ENCODE data around the gene AMPH. TPM values are rescaled to one million over a fixed set of nuclear protein-coding genes. Genes with fewer than 3 reads are reported as not detected.
A peak's percentile ranks its signal among the peaks of the same experiment; 100 is the strongest.

AMPH gene
- total RNA-seq, 2 donors from 2014 or later = not detected

GRCh38 chr7:38546763-38547162, 84.4 kb downstream of the AMPH start:
- H3K36me3 Mint-ChIP-seq (ENCODE audit: low read depth) = peaks cover 2% of the 10 kb centered on the region
- H3K27ac Mint-ChIP-seq = no peak overlapping the region
- peaks cover 30% of the 10 kb centered on the region for H3K27me3 Mint-ChIP-seq
- H3K4me3 Mint-ChIP-seq = peak overlapping the region; percentile 19
- no peak for DNase-seq
- no peaks in the 10 kb centered on the region for H3K9me3 ChIP-seq (ENCODE audit: control insufficient read depth, low read length, poor library complexity, severe bottlenecking)
- no peak for ATAC-seq
- H3K4me1 Mint-ChIP-seq = peaks cover 3% of the 10 kb centered on the region

DNA sequence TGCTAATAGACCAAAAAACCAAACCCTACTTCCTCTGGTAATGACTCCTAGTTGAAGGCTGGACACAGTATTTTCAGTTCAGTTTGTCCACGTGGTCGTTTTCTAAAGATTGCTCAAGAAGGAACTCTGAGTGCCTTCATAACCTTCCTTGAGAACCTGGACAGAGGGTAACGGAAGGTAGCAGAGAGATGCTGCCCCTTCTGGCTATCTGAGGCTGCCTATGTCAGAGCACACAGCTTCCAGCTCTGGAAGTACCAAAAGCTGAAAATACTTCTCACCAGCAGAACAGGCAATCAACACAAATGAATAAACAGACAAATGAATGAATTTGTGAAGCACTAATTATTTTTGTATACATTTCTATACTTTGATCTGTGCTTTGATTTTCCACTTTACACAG, 85.2 kb downstream of the AMPH start:
- Mint-ChIP-seq H3K4me3 (no peak overlapping the region), H3K27me3 (peaks cover 30% of the 10 kb centered on the region), H3K36me3 (ENCODE audit: low read depth) (no peaks in the 10 kb centered on the region), H3K27ac (no peak overlapping the region), H3K4me1 (no peaks in the 10 kb centered on the region)
- ATAC-seq = no peak
- no peak for DNase-seq
- no peaks in the 10 kb centered on the region for H3K9me3 ChIP-seq (ENCODE audit: control insufficient read depth, low read length, poor library complexity, severe bottlenecking)

DNA sequence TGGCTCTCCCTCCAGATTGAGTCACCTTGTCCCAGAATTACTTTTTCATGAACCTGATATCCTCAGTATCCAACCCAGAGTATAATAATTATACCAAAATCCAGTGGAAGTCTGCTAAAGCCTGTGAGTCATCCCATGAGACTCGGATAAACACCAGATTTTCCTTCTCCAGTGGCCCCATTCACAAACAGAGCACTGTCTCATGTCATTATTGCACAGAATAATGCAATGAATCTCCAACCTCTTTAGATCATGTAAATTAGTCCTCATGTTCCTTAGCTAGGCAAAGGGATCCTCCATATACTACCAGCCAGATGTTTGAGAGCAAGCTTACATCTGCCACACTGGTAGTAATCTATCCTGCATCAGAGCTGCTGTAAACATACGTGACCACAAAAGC, 89.0 kb downstream of the AMPH start:
- ATAC-seq (no peak), DNase-seq (no peak)
- H3K9me3 ChIP-seq (ENCODE audit: control insufficient read depth, low read length, poor library complexity, severe bottlenecking) = no peaks in the 10 kb centered on the region
- Mint-ChIP-seq H3K4me3 (no peak overlapping the region), H3K36me3 (ENCODE audit: low read depth) (no peaks in the 10 kb centered on the region), H3K27me3 (peaks cover 48% of the 10 kb centered on the region), H3K27ac (no peak overlapping the region), H3K4me1 (peaks cover 5% of the 10 kb centered on the region)

DNA sequence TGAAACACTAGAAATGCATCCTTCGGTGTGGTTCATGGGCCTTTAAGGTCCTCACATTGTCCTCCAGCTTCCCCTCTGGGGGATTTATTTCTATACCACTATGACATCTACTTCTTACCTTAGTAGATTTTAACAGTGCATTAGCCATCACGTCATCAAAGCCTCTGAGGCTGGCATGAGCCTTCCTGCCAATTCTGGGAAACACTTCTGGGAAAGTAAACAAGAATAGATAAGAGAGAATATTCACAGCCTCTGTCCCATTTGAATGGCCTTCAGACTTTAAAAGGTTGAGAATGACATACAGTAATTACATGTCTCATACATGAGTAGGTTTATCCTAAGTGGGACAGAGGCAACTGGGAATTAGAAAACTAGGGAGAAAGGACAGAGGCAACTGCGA, 89.7 kb downstream of the AMPH start:
- H3K4me3 Mint-ChIP-seq = no peak overlapping the region
- peaks cover 5% of the 10 kb centered on the region for H3K4me1 Mint-ChIP-seq
- H3K27ac Mint-ChIP-seq = no peak overlapping the region
- H3K27me3 Mint-ChIP-seq = peaks cover 42% of the 10 kb centered on the region
- ATAC-seq (no peak), DNase-seq (no peak)
- H3K36me3 Mint-ChIP-seq (ENCODE audit: low read depth) = no peaks in the 10 kb centered on the region
- H3K9me3 ChIP-seq (ENCODE audit: control insufficient read depth, low read length, poor library complexity, severe bottlenecking) = no peaks in the 10 kb centered on the region

DNA sequence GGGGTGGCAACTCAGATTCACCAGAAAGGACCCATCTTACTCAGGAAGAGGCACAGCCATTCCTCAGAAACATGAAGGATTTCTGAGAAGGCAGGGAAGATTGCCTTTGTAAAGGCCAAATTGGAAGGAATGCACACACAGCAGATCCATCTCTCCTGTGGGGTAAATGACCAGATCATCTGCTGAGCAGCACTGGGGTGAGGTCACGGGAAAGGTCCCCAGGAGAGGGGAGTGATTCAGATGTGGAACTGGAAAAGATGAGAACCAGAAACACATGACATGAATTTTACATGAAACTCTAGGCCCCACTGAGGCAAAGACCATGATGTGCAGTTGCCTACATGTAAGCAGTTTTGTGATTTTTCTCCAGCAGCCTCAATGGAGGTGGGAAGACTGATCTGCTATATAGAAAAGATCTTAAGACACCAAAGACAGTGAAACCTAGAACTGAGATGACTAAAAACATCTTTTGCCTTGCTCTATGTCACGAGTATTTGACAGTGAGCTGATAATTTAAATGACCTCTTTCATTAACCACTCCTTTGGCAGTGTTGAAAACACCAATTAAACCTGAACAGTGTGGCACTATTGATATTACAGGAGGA, 91.6 kb downstream of the AMPH start:
- ATAC-seq (no peak), DNase-seq (no peak)
- Mint-ChIP-seq H3K4me3 (no peak overlapping the region), H3K4me1 (peaks cover 5% of the 10 kb centered on the region), H3K27me3 (peaks cover 48% of the 10 kb centered on the region), H3K36me3 (ENCODE audit: low read depth) (no peaks in the 10 kb centered on the region), H3K27ac (no peak overlapping the region)
- H3K9me3 ChIP-seq (ENCODE audit: control insufficient read depth, low read length, poor library complexity, severe bottlenecking) = peaks cover 3% of the 10 kb centered on the region

- Mint-ChIP-seq H3K27ac (no peak overlapping the region), H3K4me1 (peaks cover 6% of the 10 kb centered on the region), H3K36me3 (ENCODE audit: low read depth) (no peaks in the 10 kb centered on the region), H3K4me3 (no peak overlapping the region), H3K27me3 (peaks cover 53% of the 10 kb centered on the region)
- peaks cover 3% of the 10 kb centered on the region for H3K9me3 ChIP-seq (ENCODE audit: control insufficient read depth, low read length, poor library complexity, severe bottlenecking)
- ATAC-seq (no peak), DNase-seq (no peak)
Observed at GRCh38 chr7:38535073-38535472, 96.1 kb downstream of the AMPH start.

DNA sequence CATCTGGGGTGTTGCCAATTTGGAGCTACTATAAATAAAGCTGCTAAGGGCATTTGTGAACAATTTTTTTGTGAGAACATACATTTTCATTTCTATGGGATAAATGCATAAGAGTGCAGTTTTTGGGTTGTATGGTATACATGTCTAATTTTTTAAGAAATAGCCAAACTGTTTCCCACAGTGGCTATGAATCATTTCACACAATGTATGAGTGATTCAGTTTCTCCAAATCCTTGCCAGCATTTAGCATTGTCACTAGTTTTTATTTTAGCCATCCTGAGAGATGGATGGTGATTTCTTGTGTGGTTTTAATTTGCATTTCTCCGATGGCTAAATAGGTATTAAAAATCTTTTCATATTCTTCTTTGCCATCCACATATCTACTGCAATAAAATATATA, 105.3 kb downstream of the AMPH start:
- Mint-ChIP-seq H3K27me3 (peaks cover 17% of the 10 kb centered on the region), H3K36me3 (ENCODE audit: low read depth) (no peaks in the 10 kb centered on the region), H3K4me3 (no peak overlapping the region), H3K27ac (no peak overlapping the region), H3K4me1 (peaks cover under 1% of the 10 kb centered on the region)
- H3K9me3 ChIP-seq (ENCODE audit: control insufficient read depth, low read length, poor library complexity, severe bottlenecking) = no peaks in the 10 kb centered on the region
- no peak for DNase-seq
- no peak for ATAC-seq

DNA sequence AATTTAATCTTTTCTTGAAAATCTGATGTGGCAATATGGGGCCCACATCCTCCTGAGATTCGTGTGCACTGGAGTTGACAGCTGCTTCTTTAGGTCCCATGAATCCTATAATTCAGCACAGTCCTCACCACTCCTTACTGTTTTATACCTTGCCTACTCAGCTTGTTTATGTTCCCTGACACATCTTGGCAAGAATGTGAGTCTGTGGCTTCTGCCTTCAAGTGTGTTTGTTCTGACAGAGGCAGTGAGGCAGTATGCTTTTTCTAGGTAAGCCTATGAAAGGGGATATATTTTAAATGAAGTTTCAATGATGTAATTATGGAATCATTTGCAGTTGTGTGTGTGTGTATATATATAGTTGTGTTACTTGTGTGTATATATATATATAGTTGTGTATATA, 106.4 kb downstream of the AMPH start:
- DNase-seq (no peak), ATAC-seq (no peak)
- Mint-ChIP-seq H3K27ac (no peak overlapping the region), H3K4me3 (no peak overlapping the region), H3K36me3 (ENCODE audit: low read depth) (no peaks in the 10 kb centered on the region), H3K4me1 (no peaks in the 10 kb centered on the region), H3K27me3 (peaks cover 15% of the 10 kb centered on the region)
- no peaks in the 10 kb centered on the region for H3K9me3 ChIP-seq (ENCODE audit: control insufficient read depth, low read length, poor library complexity, severe bottlenecking)

GRCh38 chr7:38520741-38521140, 110.4 kb downstream of the AMPH start:
- Mint-ChIP-seq H3K4me1 (no peaks in the 10 kb centered on the region), H3K27me3 (no peaks in the 10 kb centered on the region), H3K36me3 (ENCODE audit: low read depth) (no peaks in the 10 kb centered on the region), H3K4me3 (no peak overlapping the region), H3K27ac (no peak overlapping the region)
- DNase-seq (no peak), ATAC-seq (no peak)
- no peaks in the 10 kb centered on the region for H3K9me3 ChIP-seq (ENCODE audit: control insufficient read depth, low read length, poor library complexity, severe bottlenecking)

DNA sequence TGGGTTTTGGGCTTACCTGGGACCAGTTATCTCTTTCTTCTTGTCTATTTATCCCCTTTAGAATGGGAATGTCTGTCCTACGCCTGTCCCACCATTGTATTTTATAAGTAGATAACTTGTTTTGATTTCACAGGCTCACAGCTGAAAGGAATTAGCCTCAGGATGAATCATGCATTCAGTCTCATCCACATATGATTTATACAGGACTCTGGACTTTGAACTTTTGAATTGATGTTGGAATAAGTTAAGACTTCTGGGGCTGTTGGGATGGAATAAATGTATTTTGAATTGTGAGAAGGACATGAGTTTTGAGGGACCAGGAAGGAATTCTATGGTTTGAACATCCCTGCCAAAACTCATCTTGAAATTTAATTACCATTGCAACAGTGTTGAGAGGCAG, 112.6 kb downstream of the AMPH start:
- no peak for ATAC-seq
- Mint-ChIP-seq H3K36me3 (ENCODE audit: low read depth) (no peaks in the 10 kb centered on the region), H3K27me3 (no peaks in the 10 kb centered on the region), H3K4me3 (no peak overlapping the region), H3K4me1 (no peaks in the 10 kb centered on the region), H3K27ac (no peak overlapping the region)
- no peaks in the 10 kb centered on the region for H3K9me3 ChIP-seq (ENCODE audit: control insufficient read depth, low read length, poor library complexity, severe bottlenecking)
- DNase-seq = no peak

DNA sequence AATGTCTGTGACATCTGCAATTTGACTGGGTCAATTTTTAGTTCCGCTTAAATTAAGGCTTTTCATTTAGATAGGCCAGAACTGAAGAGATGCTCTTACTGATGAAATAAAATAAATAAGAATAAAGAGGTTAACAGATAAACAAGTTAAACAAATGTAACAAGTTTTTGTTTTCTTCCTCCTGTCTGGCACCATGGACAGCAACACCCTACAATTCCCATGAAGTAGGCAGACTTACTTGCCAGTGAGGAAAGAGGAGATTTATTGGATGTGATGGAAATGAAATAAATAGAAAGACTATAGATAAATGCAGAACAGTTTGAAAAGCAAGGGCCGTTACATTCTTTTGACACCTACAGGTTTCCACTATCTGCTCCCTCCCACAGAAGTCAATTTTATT, 118.5 kb downstream of the AMPH start:
- no peaks in the 10 kb centered on the region for H3K36me3 Mint-ChIP-seq (ENCODE audit: low read depth)
- no peak overlapping the region for H3K27ac Mint-ChIP-seq
- DNase-seq (no peak), ATAC-seq (no peak)
- H3K4me3 Mint-ChIP-seq = no peak overlapping the region
- no peaks in the 10 kb centered on the region for H3K9me3 ChIP-seq (ENCODE audit: control insufficient read depth, low read length, poor library complexity, severe bottlenecking)
- no peaks in the 10 kb centered on the region for H3K4me1 Mint-ChIP-seq
- H3K27me3 Mint-ChIP-seq = no peaks in the 10 kb centered on the region

DNA sequence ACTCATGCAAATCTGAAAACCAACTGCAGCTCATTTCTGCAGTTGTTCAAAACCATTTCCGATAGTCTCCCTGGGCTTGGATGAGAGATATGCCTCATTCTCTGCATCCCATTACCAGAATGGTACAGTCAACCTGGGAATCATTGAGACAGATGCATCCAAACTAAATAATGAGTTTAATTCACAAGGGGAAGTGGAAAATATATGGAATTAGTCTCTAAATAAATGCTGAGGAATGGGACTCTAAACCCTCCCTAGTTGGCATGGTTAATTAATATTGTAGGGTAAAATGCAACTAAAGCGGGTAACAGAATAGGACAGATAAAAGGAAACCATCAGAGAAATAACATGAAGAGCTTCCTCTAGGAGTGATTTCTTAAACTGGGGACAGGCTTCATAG, 118.9 kb downstream of the AMPH start:
- ATAC-seq (no peak), DNase-seq (no peak)
- Mint-ChIP-seq H3K27me3 (no peaks in the 10 kb centered on the region), H3K4me1 (no peaks in the 10 kb centered on the region), H3K27ac (no peak overlapping the region), H3K4me3 (no peak overlapping the region), H3K36me3 (ENCODE audit: low read depth) (no peaks in the 10 kb centered on the region)
- H3K9me3 ChIP-seq (ENCODE audit: control insufficient read depth, low read length, poor library complexity, severe bottlenecking) = no peaks in the 10 kb centered on the region

- Mint-ChIP-seq H3K27ac (no peak overlapping the region), H3K27me3 (peaks cover 11% of the 10 kb centered on the region), H3K4me1 (no peaks in the 10 kb centered on the region), H3K4me3 (no peak overlapping the region), H3K36me3 (ENCODE audit: low read depth) (peaks cover 2% of the 10 kb centered on the region)
- DNase-seq (no peak), ATAC-seq (no peak)
- no peaks in the 10 kb centered on the region for H3K9me3 ChIP-seq (ENCODE audit: control insufficient read depth, low read length, poor library complexity, severe bottlenecking)
Observed at GRCh38 chr7:38507384-38507783, 123.8 kb downstream of the AMPH start.

DNA sequence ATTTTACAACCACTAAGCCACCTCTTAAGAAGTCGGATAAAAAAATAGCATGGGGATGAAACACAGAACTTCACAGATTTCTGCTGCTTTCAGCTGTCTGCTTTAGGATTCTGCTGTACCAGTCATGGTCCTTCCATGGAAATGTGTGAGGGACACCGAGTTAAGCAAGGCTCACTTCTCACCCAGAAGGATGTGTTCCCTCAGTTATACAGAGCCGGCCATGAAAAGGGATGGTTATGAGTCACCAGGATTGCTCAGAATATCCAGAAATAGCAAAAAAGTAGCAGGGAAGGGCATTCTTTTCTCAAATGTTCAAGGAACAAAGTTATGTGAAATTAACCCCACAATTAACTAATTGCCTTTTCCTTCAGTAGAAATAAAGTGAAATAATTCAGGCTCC, 124.4 kb downstream of the AMPH start:
- H3K9me3 ChIP-seq (ENCODE audit: control insufficient read depth, low read length, poor library complexity, severe bottlenecking) = no peaks in the 10 kb centered on the region
- Mint-ChIP-seq H3K27me3 (peaks cover 16% of the 10 kb centered on the region), H3K36me3 (ENCODE audit: low read depth) (peaks cover 2% of the 10 kb centered on the region), H3K4me3 (no peak overlapping the region), H3K4me1 (no peaks in the 10 kb centered on the region), H3K27ac (no peak overlapping the region)
- no peak for DNase-seq
- ATAC-seq = no peak

All from T-helper 17 cell (primary cell).